Neuron (in vitro differentiated cells): ENCODE results near the gene ARHGEF5.

ENCODE experiments used
- H2AFZ ChIP-seq: one replicate; pipeline ENCODE4 v1.6.1; 2013; ENCODE audit warnings: low read depth, mild to moderate bottlenecking, inconsistent platforms, low read length, moderate library complexity
- H3K27me3 ChIP-seq: one replicate; pipeline ENCODE4 v1.6.1; 2013; ENCODE audit warnings: low read length; ENCODE audit not compliant: insufficient read depth
- H3K36me3 ChIP-seq: one replicate; pipeline ENCODE4 v1.6.1; 2013; ENCODE audit warnings: low read length; ENCODE audit not compliant: insufficient read depth
- H3K4me1 ChIP-seq: one replicate; pipeline ENCODE4 v1.6.1; 2013; ENCODE audit warnings: low read length; ENCODE audit not compliant: insufficient read depth
- H3K4me3 ChIP-seq: 2 replicates; pipeline ENCODE4 v1.5.1; 2013; ENCODE audit warnings: mild to moderate bottlenecking, low read length, moderate library complexity
- H3K9me3 ChIP-seq: one replicate; pipeline ENCODE4 v1.6.1; 2013; ENCODE audit warnings: low read length

The ARHGEF5 gene

DNA sequence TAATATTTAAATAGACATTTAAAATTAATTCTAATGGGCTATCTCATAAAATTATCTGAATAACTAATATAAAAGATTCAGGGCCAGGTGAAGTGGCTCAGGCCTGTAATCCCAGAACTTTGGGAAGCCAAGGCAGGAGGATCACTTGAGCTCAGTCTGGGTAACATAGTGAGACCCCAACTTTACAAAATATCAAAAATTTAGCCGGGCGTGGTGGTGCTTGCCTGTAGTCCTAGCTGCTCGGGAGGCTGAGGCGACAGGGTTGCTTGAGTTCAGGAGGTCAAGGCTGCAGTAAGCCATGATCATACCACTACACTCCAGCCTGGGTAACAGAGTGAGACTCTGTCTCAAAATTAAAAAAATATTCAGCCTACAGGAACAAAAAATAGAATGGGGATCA is 35.8 kb downstream of the ARHGEF5 start:
- Histone ChIP-seq H3K9me3 (no peaks in the 10 kb centered on the region), H3K36me3 (no peaks in the 10 kb centered on the region), H3K4me3 (no peak overlapping the region), H3K27me3 (no peaks in the 10 kb centered on the region), H2AFZ (no peak overlapping the region), H3K4me1 (no peaks in the 10 kb centered on the region)

DNA sequence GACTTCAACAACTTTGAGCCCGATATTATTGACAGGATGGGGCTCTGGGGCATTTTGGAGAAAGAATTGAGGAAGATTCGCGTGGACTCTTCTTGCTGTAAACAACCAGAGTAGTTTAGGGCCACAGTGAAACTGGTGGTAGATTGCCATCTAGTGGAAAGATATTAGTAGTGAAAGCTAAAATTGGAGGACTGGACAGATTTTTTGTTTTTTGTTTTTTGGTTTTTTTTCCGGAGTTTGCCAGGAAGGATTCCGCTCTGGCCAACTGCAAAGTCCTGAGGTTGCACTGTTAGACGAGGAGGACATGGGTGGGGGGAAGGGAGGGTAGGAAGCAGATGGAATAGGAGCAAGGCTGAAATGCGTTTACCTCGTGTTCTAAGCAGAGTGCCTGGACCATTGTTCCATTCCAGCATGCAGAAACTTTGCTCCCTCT is 36.6 kb downstream of the ARHGEF5 start:
- Histone ChIP-seq H3K9me3 (no peaks in the 10 kb centered on the region), H3K4me1 (no peaks in the 10 kb centered on the region), H2AFZ (peak overlapping the region; percentile 69), H3K27me3 (no peaks in the 10 kb centered on the region), H3K36me3 (no peaks in the 10 kb centered on the region), H3K4me3 (no peak overlapping the region)

DNA sequence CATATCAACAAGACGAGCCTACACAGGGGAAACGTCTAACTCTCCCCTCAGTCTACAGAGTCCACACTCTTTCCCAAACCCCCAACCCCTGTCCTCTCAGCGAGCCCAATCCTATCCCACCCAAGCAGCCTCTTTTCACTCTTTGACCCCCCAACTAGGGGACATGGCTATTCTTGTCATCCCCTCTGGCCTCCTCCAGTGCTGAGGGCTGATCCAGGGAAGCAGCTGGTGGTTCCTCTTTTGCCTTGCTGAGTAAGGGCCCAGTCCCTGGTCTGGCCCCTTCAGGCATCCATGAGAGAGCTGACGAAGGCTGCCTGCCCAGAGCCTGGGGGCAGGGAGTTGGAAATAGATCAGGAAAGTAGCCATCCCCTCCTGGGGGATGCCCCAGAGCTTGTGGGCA is 41.9 kb downstream of the ARHGEF5 start:
- no peak overlapping the region for H3K4me3 ChIP-seq
- no peak overlapping the region for H2AFZ ChIP-seq
- no peaks in the 10 kb centered on the region for H3K36me3 ChIP-seq
- H3K4me1 ChIP-seq: no peaks in the 10 kb centered on the region
- no peaks in the 10 kb centered on the region for H3K27me3 ChIP-seq
- H3K9me3 ChIP-seq: no peaks in the 10 kb centered on the region

DNA sequence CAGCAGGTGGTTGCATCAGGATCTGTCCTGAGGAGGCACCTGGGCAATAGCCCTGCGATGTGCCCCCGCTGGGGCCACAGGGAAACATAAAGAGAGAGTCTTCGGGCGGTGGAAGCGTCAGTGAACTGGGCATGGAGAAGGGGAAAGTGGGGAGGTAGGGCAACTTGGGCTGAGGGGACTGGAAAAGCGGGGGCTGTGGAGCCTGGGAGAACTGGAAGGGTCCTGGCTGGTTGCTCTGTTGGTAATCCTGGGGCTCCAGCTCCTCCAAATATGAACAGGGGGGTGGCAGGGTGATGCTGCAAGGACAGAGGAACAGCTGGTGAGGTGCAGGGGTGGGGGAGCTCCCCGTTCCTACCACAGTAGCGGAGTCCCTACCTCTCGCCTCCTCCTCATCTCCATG is 43.1 kb downstream of the ARHGEF5 start:
- Histone ChIP-seq H3K27me3 (no peaks in the 10 kb centered on the region), H3K4me1 (no peaks in the 10 kb centered on the region), H2AFZ (no peak overlapping the region), H3K4me3 (no peak overlapping the region), H3K9me3 (no peaks in the 10 kb centered on the region), H3K36me3 (no peaks in the 10 kb centered on the region)

DNA sequence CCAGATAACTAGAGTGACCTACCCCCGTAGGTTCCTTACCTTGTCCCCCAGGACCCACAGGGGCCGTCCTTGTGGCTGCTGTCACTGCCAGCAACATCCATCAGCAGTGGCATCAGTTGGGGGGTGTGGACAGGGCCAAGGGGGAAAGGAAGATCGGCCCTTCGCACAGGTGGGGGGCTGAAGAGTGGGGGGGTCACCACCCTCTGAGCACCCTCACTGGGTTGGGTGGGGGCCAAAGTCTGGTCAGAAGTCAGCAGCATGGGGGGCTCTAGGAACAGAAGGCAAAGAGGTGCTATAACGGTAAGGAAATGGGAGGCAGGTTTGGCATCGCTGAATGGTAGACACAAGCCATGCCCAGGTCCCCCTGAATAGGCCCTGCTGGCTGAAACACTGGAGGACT is 43.7 kb downstream of the ARHGEF5 start:
- Histone ChIP-seq H3K9me3 (no peaks in the 10 kb centered on the region), H3K4me3 (no peak overlapping the region), H3K4me1 (no peaks in the 10 kb centered on the region), H2AFZ (no peak overlapping the region), H3K27me3 (no peaks in the 10 kb centered on the region), H3K36me3 (no peaks in the 10 kb centered on the region)

DNA sequence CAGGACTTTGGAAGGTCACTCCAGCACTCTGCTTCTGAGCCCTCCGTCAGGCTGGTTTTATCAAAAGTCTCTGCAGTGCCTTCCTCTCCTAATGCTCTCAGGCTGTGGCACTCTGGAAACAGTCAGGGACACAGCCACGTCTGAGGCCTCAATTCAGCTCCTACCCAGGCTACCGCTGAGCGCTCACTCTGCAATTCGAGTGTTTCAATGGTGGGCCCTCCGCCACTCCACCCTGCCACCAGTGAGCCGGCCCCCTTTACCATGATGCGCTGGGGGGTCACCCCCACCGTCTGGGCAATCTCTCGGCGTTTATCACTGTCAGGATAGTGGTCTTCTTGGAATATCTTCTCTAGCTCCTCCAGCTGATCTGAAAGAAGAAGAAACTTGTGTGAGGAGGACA is 44.7 kb downstream of the ARHGEF5 start:
- H3K27me3 ChIP-seq: no peaks in the 10 kb centered on the region
- no peaks in the 10 kb centered on the region for H3K9me3 ChIP-seq
- H3K4me3 ChIP-seq: no peak overlapping the region
- H3K36me3 ChIP-seq: no peaks in the 10 kb centered on the region
- H3K4me1 ChIP-seq: no peaks in the 10 kb centered on the region
- no peak overlapping the region for H2AFZ ChIP-seq

DNA sequence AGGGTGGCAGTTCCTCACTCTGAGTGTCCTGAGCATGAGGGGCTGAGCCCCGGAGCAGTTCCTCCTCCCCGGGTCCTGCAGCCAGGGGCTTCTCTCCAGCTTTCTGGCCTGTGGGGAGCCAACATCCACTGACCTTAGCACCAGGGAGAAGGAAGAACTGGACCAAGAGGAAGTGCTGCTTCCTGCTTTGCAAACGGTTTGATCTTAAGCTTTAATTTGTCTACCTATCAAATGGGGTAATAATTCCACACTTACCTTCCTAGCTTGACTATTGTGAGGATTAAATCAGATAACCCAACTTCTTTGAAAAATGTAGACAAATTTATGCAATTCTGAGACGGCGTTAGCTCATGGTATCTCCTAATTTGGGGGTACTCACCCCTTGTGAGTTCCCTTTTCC is 46.3 kb downstream of the ARHGEF5 start:
- Histone ChIP-seq H3K4me1 (no peaks in the 10 kb centered on the region), H3K27me3 (no peaks in the 10 kb centered on the region), H2AFZ (no peak overlapping the region), H3K9me3 (no peaks in the 10 kb centered on the region), H3K36me3 (no peaks in the 10 kb centered on the region), H3K4me3 (no peak overlapping the region)

DNA sequence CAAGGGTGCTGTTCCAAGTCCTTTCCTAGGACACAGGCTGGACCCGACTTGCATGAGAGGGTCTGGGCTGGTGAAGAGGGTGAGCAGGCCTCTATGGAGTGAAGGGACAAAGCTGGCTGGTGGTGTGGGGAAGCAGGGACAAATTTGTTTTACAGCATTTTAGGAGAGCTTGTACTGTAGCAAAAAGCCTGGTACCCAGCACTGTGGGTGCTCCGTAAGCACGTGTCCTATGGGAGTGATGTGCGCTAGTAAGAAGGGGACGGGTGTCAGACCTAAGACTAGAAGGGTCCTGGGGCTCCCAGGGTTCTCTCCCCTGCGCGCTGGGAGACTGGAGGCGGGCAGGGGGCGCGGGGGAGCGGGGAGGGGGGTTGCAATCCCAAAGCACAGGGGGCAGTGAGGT is 47.9 kb downstream of the ARHGEF5 start:
- Histone ChIP-seq H3K4me1 (no peaks in the 10 kb centered on the region), H3K27me3 (no peaks in the 10 kb centered on the region), H3K9me3 (no peaks in the 10 kb centered on the region), H2AFZ (no peak overlapping the region), H3K36me3 (no peaks in the 10 kb centered on the region), H3K4me3 (no peak overlapping the region)

DNA sequence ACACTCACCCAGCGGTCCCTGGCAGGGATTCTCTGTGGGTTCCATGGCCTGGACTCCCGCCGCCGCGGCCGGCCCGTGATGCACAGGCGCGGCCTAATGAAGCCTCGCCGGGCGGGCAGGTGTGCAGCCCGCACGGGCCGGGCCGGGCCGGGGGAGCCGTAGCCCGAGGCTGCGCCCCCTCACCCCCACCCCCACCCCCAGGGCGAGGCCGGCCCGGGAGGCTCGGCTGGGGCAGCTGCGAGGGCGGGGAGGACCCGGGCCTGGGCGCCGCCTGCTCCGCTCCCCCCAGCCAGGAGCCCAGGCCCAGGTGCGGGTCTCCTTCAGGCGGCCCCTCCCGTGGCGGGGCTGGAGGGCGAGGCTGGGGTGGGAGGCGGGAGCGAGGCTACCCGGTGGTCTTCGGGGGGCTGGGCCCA is 48.5 kb downstream of the ARHGEF5 start, which contains the start of gene NOBOX:
NOBOX (minus strand) TSS at position 45 of the 413 bp plus-strand sequence.
- Histone ChIP-seq H3K36me3 (no peaks in the 10 kb centered on the region), H3K4me3 (no peak within 1 kb of the TSS), H3K9me3 (no peaks in the 10 kb centered on the region), H2AFZ (no peak within 1 kb of the TSS), H3K4me1 (no peaks in the 10 kb centered on the region), H3K27me3 (no peaks in the 10 kb centered on the region)

DNA sequence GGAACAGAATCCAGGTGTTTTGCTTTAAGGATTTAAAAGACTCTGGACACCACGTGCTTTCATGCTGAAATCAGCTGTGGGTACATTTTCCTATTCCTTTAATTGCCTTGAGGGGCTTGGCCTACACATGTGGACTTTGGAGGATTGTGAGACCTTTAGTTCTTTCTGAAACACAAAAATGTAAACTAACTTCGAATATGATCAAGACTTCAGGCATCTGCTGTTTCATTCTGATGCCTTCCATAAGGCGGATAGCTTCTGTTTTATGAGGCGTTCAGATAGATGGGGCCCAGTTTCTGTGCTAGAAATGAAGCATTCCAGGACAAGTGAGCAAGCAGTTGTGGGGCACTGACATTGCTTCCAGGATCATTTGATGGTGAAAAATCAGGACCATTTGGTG is 49.7 kb downstream of the ARHGEF5 start:
- Histone ChIP-seq H3K27me3 (no peaks in the 10 kb centered on the region), H3K9me3 (no peaks in the 10 kb centered on the region), H3K4me1 (no peaks in the 10 kb centered on the region), H3K36me3 (no peaks in the 10 kb centered on the region), H2AFZ (no peak overlapping the region), H3K4me3 (no peak overlapping the region)

DNA sequence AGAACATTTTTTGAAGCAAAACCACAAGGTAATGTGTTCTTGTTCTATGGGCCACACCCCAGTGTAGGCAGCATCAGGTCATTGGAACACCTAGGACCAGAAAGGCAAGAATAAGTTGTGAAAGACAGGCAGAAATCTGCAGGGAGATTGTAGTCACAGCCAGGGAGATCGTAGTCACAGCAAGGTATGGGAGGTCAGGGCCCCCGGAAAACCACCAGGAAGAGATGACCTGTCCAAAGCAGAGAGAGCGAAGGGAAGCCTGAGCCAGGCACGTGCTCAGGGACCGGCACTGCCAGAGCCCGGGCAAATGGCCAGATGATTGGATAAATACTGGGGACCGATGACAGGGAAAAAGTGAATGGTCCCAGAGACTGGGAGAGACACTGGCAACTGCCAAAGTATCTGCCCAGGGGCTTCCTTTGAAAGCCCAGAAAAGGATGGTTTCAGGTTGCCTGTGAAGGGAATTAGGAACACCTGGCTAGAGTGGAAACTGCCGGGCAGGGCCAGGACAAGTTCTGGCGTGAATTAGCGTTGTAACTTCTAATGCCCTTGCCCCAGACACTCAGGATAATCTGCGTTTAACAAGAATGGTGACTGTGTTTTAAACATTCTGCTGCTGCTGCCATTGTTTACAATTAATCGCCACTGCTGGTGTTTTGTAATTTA is 52.2 kb downstream of the ARHGEF5 start:
- no peaks in the 10 kb centered on the region for H3K9me3 ChIP-seq
- H3K4me3 ChIP-seq: no peak overlapping the region
- H3K36me3 ChIP-seq: no peaks in the 10 kb centered on the region
- H3K27me3 ChIP-seq: no peaks in the 10 kb centered on the region
- H3K4me1 ChIP-seq: no peaks in the 10 kb centered on the region
- H2AFZ ChIP-seq: no peak overlapping the region

DNA sequence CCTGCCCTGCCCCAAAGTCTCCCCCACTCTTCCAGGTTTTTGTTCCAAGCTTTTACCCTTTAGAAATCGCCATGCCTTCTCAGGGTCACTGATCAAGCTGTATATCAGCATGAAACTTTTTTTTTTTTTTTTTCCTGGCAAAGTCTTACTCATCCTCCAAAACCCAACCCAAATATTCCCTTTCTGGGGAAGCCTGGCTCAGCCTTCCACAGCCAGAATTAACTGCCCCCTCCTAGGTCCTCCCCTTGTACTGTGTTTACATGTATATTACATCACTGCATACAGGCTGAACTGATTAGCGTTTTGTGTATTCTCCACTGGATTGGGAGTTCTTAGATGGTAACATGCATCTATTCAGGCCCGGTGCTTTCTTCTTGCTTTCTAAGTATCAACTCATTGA is 52.9 kb downstream of the ARHGEF5 start:
- Histone ChIP-seq H3K4me3 (no peak overlapping the region), H3K9me3 (no peaks in the 10 kb centered on the region), H2AFZ (no peak overlapping the region), H3K27me3 (no peaks in the 10 kb centered on the region), H3K36me3 (no peaks in the 10 kb centered on the region), H3K4me1 (no peaks in the 10 kb centered on the region)

DNA sequence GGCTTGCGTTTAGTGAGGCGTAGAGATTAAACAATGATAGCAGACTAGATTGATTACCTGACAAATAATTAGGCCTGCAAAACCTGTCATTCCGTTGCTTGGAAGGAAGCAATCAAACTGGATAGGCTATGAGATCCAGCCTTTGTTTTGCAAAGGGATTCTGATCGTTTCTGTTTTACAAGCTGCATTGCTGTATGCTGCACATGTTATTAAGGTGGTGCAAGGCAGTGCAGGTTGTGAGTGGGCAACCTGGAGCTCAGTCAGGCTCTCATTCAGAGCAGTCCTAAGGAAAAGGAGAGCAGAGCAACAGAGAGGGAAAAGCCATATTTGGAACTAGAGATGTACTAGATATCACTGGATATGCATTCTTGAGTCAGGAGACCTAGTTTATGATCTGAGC is 55.2 kb downstream of the ARHGEF5 start:
- no peaks in the 10 kb centered on the region for H3K4me1 ChIP-seq
- H2AFZ ChIP-seq: no peak overlapping the region
- no peaks in the 10 kb centered on the region for H3K27me3 ChIP-seq
- no peaks in the 10 kb centered on the region for H3K9me3 ChIP-seq
- no peak overlapping the region for H3K4me3 ChIP-seq
- H3K36me3 ChIP-seq: no peaks in the 10 kb centered on the region

DNA sequence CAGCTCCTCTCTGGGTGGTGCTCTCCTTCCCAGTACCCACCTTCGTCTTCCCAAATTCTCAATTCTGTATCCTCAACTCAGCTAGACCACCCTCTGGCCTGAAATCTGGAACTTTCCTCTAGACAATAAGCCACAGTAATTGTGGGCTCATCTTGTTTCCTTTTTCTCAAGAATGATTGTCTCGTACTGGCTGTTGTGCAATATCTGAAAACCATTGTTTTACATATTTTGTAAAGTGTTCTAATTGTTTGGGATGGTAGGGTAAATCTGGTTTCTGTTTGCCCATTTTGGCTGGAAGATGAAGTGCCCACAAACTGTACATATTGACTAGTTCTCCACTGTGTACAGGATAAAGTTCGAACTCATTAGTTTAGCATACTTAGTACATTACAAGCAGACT is 59.6 kb downstream of the ARHGEF5 start:
- no peaks in the 10 kb centered on the region for H3K9me3 ChIP-seq
- H3K4me1 ChIP-seq: no peaks in the 10 kb centered on the region
- H3K4me3 ChIP-seq: no peak overlapping the region
- H2AFZ ChIP-seq: no peak overlapping the region
- no peaks in the 10 kb centered on the region for H3K36me3 ChIP-seq
- H3K27me3 ChIP-seq: no peaks in the 10 kb centered on the region
